Measurements from ENCODE around the gene AGMO.

Gene AGMO

DNA sequence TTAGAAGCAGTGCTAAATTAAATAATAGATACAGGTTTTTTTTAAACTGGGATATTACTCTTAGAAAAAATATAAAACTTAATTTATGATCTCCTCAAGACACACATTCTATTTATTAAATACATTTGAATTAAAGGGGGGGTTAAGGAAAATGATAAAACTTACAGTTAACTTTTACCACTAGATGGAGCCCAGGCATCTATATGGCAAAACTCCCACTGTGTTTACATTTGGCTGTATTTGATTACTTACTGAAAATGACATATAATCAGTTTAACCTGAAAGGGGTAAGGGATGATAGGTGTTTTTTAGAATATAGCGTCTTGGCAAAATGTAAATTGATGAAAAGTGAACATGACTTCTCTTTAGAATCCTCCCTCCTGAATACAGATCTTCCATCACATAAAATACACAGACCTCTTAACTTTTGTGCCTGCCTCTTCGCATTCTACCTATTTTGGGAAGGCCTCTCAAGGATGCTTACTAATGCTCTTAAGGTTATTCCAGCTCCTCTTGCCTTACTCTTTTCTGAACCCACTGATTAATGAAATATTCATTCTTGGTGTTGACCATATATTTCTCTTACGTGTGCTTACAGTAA lies 235.7 kb downstream of the AGMO start:
- DNase-seq (ENCODE audit: low read depth) = no peak
- H3K4me3 ChIP-seq (ENCODE audit: low read depth, low read length) = no peak overlapping the region
- TF ChIP-seq, protein P1, sequence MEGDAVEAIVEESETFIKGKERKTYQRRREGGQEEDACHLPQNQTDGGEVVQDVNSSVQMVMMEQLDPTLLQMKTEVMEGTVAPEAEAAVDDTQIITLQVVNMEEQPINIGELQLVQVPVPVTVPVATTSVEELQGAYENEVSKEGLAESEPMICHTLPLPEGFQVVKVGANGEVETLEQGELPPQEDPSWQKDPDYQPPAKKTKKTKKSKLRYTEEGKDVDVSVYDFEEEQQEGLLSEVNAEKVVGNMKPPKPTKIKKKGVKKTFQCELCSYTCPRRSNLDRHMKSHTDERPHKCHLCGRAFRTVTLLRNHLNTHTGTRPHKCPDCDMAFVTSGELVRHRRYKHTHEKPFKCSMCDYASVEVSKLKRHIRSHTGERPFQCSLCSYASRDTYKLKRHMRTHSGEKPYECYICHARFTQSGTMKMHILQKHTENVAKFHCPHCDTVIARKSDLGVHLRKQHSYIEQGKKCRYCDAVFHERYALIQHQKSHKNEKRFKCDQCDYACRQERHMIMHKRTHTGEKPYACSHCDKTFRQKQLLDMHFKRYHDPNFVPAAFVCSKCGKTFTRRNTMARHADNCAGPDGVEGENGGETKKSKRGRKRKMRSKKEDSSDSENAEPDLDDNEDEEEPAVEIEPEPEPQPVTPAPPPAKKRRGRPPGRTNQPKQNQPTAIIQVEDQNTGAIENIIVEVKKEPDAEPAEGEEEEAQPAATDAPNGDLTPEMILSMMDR (IDR thresholded peaks at IDR 0.05; ENCODE audit: low read depth, low read length, missing control alignments) = peak; percentile 25

DNA sequence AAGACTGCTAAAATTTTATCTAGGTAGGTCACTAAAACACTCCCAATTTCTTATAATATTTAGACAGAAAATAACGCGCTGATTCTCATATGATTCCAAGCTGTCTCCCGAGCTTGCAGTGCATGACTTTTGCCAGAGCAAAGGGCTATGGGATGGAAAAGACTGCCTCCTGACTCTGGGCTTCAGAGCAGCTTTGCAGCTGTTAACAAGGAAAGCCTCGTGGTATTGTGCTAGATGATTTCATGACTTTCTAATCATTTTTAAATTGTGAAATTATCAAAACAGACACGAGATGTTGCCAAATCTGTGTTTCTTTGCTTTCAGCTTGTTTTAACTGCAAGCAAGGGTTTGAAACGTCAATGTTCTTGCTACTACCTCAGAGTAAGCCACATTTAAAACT lies 238.3 kb downstream of the AGMO start:
- no peak overlapping the region for H3K4me3 ChIP-seq (ENCODE audit: low read depth, low read length)
- TF ChIP-seq, protein P1 (IDR thresholded peaks at IDR 0.05; ENCODE audit: low read depth, low read length, missing control alignments) = no peak
- no peak for DNase-seq (ENCODE audit: low read depth)

DNA sequence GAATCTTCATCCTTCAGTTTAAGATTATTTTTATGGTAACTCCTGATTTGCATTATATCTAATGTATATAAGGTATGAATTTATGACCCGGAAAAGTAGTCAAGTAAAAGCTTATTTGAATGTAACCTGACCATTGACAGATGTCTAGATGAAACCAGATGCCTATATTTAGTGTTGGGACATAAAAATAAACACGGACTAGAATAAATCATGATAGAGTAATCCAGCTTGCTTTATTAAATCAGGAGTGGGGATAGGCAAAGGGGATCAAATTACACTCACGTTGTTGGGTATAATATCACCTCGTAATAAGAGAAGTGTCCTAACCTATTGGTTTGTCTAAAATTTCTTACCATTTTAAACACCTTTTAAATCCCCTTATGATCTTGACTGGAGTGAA lies 244.6 kb downstream of the AGMO start:
- H3K4me3 ChIP-seq (ENCODE audit: low read depth, low read length) = no peak overlapping the region
- TF ChIP-seq, protein P1 (IDR thresholded peaks at IDR 0.05; ENCODE audit: low read depth, low read length, missing control alignments) = no peak
- no peak for DNase-seq (ENCODE audit: low read depth)

DNA sequence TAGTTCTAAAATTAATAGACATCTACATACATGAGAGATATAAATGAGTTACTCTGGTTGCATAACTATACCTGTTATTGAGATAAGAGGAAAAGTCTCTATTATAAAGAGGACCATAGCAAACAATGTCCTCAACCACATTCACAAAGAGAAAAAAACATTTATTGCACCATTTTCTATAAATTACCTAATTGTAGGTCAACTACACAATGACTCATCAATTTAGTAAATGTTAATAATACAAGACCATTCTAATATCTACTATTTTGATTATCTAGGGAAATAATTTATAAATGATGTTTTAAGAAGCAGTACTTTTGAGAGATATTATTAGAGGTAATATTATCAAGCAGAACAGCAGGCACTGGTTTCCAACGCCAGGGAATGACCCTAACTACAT lies 246.1 kb downstream of the AGMO start:
- no peak for DNase-seq (ENCODE audit: low read depth)
- H3K4me3 ChIP-seq (ENCODE audit: low read depth, low read length) = no peak overlapping the region
- TF ChIP-seq, protein P1 (IDR thresholded peaks at IDR 0.05; ENCODE audit: low read depth, low read length, missing control alignments) = no peak

DNA sequence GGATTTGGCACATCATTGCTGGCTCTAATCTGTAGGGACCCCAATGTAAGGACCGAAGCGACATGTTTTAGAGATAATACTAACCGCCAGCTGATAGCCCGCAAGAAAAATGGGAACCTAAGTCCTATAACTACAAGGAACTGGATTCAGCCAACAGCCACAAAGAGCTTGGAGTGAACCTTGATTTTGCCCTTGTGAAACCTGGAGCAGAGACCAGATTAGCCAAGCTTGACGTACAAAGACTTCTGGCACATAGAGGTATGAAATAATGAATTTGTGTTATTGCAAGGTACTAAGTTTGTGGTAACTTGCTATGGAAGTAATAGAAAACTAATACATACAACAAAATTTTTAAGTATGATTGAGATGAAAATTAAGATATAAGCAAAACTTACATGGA lies 246.9 kb downstream of the AGMO start:
- no peak for DNase-seq (ENCODE audit: low read depth)
- TF ChIP-seq, protein P1 (IDR thresholded peaks at IDR 0.05; ENCODE audit: low read depth, low read length, missing control alignments) = no peak
- H3K4me3 ChIP-seq (ENCODE audit: low read depth, low read length) = no peak overlapping the region

DNA sequence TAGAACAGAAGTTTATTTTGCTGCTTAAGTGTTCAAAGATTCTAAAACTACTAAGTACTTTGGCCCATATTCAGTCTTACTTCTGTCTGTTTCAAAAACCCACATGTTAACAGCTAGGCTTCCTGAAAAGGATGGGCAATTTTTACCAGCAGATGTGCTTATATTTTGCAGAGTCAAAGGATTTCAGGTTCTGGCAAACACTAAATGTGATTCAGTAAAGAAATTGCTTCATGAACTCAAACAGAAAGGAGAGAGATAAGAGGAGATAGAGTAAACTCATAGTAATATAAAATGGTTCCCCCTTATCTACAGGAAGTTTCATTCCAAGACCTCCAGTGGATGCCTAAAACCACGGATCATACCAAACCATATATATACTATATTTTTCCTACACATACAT lies 248.5 kb downstream of the AGMO start:
- DNase-seq (ENCODE audit: low read depth) = no peak
- H3K4me3 ChIP-seq (ENCODE audit: low read depth, low read length) = no peak overlapping the region
- TF ChIP-seq, protein P1 (IDR thresholded peaks at IDR 0.05; ENCODE audit: low read depth, low read length, missing control alignments) = no peak

DNA sequence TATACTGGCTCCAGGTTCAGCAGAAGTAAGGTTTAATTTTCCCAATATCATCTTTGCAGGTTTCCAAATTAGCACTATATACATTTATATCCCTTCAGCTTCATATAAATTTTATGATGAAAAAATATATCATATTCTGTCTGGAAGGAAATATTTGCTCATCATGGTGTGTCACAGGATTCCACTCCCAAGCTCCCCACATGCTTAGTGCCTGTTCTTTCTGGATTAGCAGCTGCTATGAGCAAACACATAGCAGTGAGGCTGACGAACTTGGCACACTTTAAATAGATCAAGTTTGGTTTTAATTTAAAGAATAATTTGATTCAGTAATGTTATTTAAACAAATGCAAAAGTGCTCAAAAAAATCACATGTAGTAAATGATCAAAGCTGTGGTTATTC lies 251.9 kb downstream of the AGMO start:
- H3K4me3 ChIP-seq (ENCODE audit: low read depth, low read length) = no peak overlapping the region
- no peak for DNase-seq (ENCODE audit: low read depth)
- TF ChIP-seq, protein P1 (IDR thresholded peaks at IDR 0.05; ENCODE audit: low read depth, low read length, missing control alignments) = no peak

All from GM12864 (cell line).